Measurements from ENCODE around the gene PDE8B. TPM values are rescaled to one million over a fixed set of nuclear protein-coding genes. Genes with fewer than 3 reads are reported as not detected.

Gene PDE8B
- total and polyA plus RNA-seq, 4 donors = 0.19 to 0.82 (median 0.49) TPM

DNA sequence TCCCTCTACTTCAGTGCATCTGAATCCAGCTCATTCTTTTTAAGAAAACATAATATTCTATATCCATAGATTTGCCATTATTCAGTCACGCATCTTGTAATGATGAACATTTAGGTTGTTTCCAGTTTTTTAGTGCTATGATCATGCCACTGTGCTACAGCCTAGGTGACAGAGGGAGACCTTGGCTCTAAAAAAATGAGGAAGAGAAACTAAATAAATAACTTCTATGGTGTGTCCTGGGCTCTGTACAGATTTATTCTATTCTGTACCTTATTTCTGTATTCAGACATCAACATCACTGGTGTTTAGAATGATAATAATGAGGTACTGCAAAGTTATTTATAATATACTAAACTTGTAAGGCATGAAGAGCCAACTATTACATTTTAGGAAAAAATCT, 45.9 kb downstream of the PDE8B start:
- no peaks in the 10 kb centered on the region for H3K4me1 ChIP-seq (ENCODE audit: control insufficient read depth in 4 of 4, insufficient read depth in 4 of 4, low read length in 3 of 4)
- no peaks in the 10 kb centered on the region for H3K9me3 ChIP-seq (ENCODE audit: control insufficient read depth in 4 of 4, low read length in 3 of 4)
- no peaks in the 10 kb centered on the region for H3K36me3 ChIP-seq (ENCODE audit: control insufficient read depth in 4 of 4, insufficient read depth in 3 of 4, low read depth in 1 of 4, low read length in 3 of 4)
- H3K27me3 ChIP-seq (ENCODE audit: control insufficient read depth in 4 of 4, insufficient read depth in 4 of 4, low read length in 3 of 4) = no peaks in the 10 kb centered on the region
- no peak overlapping the region for H3K27ac ChIP-seq (ENCODE audit: low read depth in 1 of 2, low read length in 2 of 2)
- DNase-seq (ENCODE audit: low spot score) = no peak
- WGBS = 100% methylated on average over 1 of the region's 1 CpG
- TF ChIP-seq FOXA2 (IDR thresholded peaks at IDR 0.05) = no peak
- no peak overlapping the region for H3K9ac ChIP-seq (ENCODE audit: low read depth in 1 of 2, low read length in 2 of 2)
- no peak overlapping the region for H3K4me3 ChIP-seq (ENCODE audit: low read depth in 1 of 3, low read length in 3 of 3)

DNA sequence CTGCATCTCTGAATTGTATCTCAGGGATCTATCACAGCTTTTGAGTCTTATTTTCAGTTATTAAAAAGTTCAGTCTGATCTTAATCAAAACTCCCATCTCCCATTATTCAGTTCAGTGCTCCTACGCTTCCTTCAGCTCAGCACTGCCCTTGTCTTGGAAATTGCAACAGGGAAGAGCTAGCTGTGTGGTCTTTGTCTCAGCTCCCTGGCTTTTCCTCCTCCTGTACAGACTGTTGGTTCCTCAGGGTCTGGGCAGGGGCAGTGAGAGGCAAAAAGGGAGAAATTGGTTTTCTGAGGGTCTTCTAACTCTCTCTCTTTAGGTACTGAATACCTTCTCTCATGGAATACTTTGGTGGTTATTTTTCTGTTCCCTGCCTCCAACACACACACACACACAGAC, 48.2 kb downstream of the PDE8B start:
- H3K27ac ChIP-seq (ENCODE audit: low read depth in 1 of 2, low read length in 2 of 2) = no peak overlapping the region
- WGBS = 88% methylated on average over 1 of the region's 1 CpG
- no peak for DNase-seq (ENCODE audit: low spot score)

DNA sequence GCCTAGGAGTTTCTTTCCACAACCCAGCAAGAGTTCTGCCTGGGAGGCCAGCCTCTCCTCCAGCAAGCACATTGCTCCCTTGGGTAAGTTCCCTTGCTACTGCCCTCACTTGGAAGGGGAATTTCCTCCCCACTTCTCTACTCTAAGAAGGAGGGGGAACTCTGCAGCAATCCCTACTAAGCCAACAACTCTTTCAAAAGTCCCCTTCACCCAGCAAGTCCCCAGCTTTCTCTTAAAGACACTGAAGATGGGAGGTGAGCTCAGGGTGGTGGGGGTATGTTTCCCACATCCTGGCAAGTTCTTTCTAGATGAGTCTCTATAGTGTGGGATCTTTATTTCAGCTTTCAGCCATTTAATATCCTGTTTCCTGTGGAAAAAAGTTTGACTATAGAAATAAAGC, 49.0 kb downstream of the PDE8B start:
- no peak overlapping the region for H3K27ac ChIP-seq (ENCODE audit: low read depth in 1 of 2, low read length in 2 of 2)
- no peaks in the 10 kb centered on the region for H3K4me1 ChIP-seq (ENCODE audit: control insufficient read depth in 4 of 4, insufficient read depth in 4 of 4, low read length in 3 of 4)
- DNase-seq (ENCODE audit: low spot score) = no peak
- no peak overlapping the region for H3K9ac ChIP-seq (ENCODE audit: low read depth in 1 of 2, low read length in 2 of 2)
- H3K9me3 ChIP-seq (ENCODE audit: control insufficient read depth in 4 of 4, low read length in 3 of 4) = no peaks in the 10 kb centered on the region
- no peak overlapping the region for H3K4me3 ChIP-seq (ENCODE audit: low read depth in 1 of 3, low read length in 3 of 3)
- no peaks in the 10 kb centered on the region for H3K36me3 ChIP-seq (ENCODE audit: control insufficient read depth in 4 of 4, insufficient read depth in 3 of 4, low read depth in 1 of 4, low read length in 3 of 4)
- no peaks in the 10 kb centered on the region for H3K27me3 ChIP-seq (ENCODE audit: control insufficient read depth in 4 of 4, insufficient read depth in 4 of 4, low read length in 3 of 4)
- TF ChIP-seq YY1 (IDR thresholded peaks at IDR 0.05) (no peak), HNF4A (conservative IDR thresholded peaks at IDR 0.05) (no peak), SP1 (IDR thresholded peaks at IDR 0.05) (no peak), EGR1 (IDR thresholded peaks at IDR 0.05; ENCODE audit: low read depth in 2 of 2) (no peak), FOXA2 (IDR thresholded peaks at IDR 0.05) (no peak)
- TF ChIP-seq, protein P1, sequence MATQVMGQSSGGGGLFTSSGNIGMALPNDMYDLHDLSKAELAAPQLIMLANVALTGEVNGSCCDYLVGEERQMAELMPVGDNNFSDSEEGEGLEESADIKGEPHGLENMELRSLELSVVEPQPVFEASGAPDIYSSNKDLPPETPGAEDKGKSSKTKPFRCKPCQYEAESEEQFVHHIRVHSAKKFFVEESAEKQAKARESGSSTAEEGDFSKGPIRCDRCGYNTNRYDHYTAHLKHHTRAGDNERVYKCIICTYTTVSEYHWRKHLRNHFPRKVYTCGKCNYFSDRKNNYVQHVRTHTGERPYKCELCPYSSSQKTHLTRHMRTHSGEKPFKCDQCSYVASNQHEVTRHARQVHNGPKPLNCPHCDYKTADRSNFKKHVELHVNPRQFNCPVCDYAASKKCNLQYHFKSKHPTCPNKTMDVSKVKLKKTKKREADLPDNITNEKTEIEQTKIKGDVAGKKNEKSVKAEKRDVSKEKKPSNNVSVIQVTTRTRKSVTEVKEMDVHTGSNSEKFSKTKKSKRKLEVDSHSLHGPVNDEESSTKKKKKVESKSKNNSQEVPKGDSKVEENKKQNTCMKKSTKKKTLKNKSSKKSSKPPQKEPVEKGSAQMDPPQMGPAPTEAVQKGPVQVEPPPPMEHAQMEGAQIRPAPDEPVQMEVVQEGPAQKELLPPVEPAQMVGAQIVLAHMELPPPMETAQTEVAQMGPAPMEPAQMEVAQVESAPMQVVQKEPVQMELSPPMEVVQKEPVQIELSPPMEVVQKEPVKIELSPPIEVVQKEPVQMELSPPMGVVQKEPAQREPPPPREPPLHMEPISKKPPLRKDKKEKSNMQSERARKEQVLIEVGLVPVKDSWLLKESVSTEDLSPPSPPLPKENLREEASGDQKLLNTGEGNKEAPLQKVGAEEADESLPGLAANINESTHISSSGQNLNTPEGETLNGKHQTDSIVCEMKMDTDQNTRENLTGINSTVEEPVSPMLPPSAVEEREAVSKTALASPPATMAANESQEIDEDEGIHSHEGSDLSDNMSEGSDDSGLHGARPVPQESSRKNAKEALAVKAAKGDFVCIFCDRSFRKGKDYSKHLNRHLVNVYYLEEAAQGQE (IDR thresholded peaks at IDR 0.05) = no peak
- TF ChIP-seq, protein P2, sequence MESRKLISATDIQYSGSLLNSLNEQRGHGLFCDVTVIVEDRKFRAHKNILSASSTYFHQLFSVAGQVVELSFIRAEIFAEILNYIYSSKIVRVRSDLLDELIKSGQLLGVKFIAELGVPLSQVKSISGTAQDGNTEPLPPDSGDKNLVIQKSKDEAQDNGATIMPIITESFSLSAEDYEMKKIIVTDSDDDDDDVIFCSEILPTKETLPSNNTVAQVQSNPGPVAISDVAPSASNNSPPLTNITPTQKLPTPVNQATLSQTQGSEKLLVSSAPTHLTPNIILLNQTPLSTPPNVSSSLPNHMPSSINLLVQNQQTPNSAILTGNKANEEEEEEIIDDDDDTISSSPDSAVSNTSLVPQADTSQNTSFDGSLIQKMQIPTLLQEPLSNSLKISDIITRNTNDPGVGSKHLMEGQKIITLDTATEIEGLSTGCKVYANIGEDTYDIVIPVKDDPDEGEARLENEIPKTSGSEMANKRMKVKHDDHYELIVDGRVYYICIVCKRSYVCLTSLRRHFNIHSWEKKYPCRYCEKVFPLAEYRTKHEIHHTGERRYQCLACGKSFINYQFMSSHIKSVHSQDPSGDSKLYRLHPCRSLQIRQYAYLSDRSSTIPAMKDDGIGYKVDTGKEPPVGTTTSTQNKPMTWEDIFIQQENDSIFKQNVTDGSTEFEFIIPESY (IDR thresholded peaks at IDR 0.05) = no peak
- TF ChIP-seq, protein P3, sequence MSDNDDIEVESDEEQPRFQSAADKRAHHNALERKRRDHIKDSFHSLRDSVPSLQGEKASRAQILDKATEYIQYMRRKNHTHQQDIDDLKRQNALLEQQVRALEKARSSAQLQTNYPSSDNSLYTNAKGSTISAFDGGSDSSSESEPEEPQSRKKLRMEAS (IDR thresholded peaks at IDR 0.05) = no peak

More for the DNA sequence above, 48.2 kb downstream of the PDE8B start:
- Histone ChIP-seq H3K4me3 (ENCODE audit: low read depth in 1 of 3, low read length in 3 of 3) (no peak overlapping the region), H3K36me3 (ENCODE audit: control insufficient read depth in 4 of 4, insufficient read depth in 3 of 4, low read depth in 1 of 4, low read length in 3 of 4) (no peaks in the 10 kb centered on the region), H3K27me3 (ENCODE audit: control insufficient read depth in 4 of 4, insufficient read depth in 4 of 4, low read length in 3 of 4) (no peaks in the 10 kb centered on the region), H3K9ac (ENCODE audit: low read depth in 1 of 2, low read length in 2 of 2) (no peak overlapping the region), H3K9me3 (ENCODE audit: control insufficient read depth in 4 of 4, low read length in 3 of 4) (no peaks in the 10 kb centered on the region), H3K4me1 (ENCODE audit: control insufficient read depth in 4 of 4, insufficient read depth in 4 of 4, low read length in 3 of 4) (no peaks in the 10 kb centered on the region)
- TF ChIP-seq RXRA (IDR thresholded peaks at IDR 0.05) (no peak), GABPA (IDR thresholded peaks at IDR 0.05 in 1 of 2, conservative IDR thresholded peaks at IDR 0.05 in 1 of 2) (no peak), HNF4A (conservative IDR thresholded peaks at IDR 0.05) (no peak), JUND (IDR thresholded peaks at IDR 0.05) (no peak), NR2F2 (IDR thresholded peaks at IDR 0.05) (no peak), FOXA2 (IDR thresholded peaks at IDR 0.05) (no peak), YY1 (IDR thresholded peaks at IDR 0.05) (no peak), SP1 (IDR thresholded peaks at IDR 0.05) (no peak), HNF4G (IDR thresholded peaks at IDR 0.05) (no peak), EGR1 (IDR thresholded peaks at IDR 0.05; ENCODE audit: low read depth in 2 of 2) (no peak)
- TF ChIP-seq, protein P3 (IDR thresholded peaks at IDR 0.05) = no peak
- TF ChIP-seq, protein P1 (IDR thresholded peaks at IDR 0.05) = no peak
- TF ChIP-seq, protein P4, sequence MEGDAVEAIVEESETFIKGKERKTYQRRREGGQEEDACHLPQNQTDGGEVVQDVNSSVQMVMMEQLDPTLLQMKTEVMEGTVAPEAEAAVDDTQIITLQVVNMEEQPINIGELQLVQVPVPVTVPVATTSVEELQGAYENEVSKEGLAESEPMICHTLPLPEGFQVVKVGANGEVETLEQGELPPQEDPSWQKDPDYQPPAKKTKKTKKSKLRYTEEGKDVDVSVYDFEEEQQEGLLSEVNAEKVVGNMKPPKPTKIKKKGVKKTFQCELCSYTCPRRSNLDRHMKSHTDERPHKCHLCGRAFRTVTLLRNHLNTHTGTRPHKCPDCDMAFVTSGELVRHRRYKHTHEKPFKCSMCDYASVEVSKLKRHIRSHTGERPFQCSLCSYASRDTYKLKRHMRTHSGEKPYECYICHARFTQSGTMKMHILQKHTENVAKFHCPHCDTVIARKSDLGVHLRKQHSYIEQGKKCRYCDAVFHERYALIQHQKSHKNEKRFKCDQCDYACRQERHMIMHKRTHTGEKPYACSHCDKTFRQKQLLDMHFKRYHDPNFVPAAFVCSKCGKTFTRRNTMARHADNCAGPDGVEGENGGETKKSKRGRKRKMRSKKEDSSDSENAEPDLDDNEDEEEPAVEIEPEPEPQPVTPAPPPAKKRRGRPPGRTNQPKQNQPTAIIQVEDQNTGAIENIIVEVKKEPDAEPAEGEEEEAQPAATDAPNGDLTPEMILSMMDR (IDR thresholded peaks at IDR 0.05; ENCODE audit: low read depth, low read length, missing input control) = no peak
